RWPE2 (cell line): ENCODE data around the gene ACBD5.
"Not testable (repeated sequence)": the region's sequence is repeated elsewhere in the genome, so short reads cannot be mapped to it uniquely, and the experiment has no call there.

Experiments used
- ATAC-seq: fragments of 200-7000 bp; cut with Tn5 transposase; 3 replicates; pipeline ENCODE4 v1.9.1; 2021; ENCODE audit warnings: low read depth
- DNase-seq: peaks from one replicate; pipeline ENCODE4 v3.0.0-alpha.2; 2020; ENCODE audit warnings: low spot score
- H3K27ac ChIP-seq: fragments of 450-650 bp; 2 replicates; pipeline ENCODE4 v1.5.1; 2017; ENCODE audit warnings: mild to moderate bottlenecking; ENCODE audit not compliant: poor library complexity, severe bottlenecking
- H3K27me3 ChIP-seq: fragments of 250-450 bp; sonication (Bioruptor Pico); 2 replicates; pipeline ENCODE4 v1.5.1; 2021; ENCODE audit warnings: mild to moderate bottlenecking, moderate library complexity; ENCODE audit not compliant: insufficient read depth, poor library complexity, severe bottlenecking
- H3K36me3 ChIP-seq: fragments of 250-450 bp; sonication (Bioruptor Pico); 2 replicates; pipeline ENCODE4 v1.5.1; 2020; ENCODE audit warnings: low read depth, mild to moderate bottlenecking, moderate library complexity
- H3K4me1 ChIP-seq: fragments of 250-450 bp; sonication (Bioruptor Pico); 2 replicates; pipeline ENCODE4 v1.5.1; 2021; ENCODE audit warnings: mild to moderate bottlenecking, moderate library complexity; ENCODE audit not compliant: insufficient read depth, poor library complexity, severe bottlenecking
- H3K4me3 ChIP-seq: fragments of 250-450 bp; sonication (Bioruptor Pico); 2 replicates; pipeline ENCODE4 v1.5.1; 2021; ENCODE audit warnings: mild to moderate bottlenecking, moderate library complexity; ENCODE audit not compliant: severe bottlenecking
- H3K9me3 ChIP-seq: fragments of 250-450 bp; sonication (Bioruptor Pico); 2 replicates; pipeline ENCODE4 v1.5.1; 2021; ENCODE audit warnings: mild to moderate bottlenecking, moderate library complexity; ENCODE audit not compliant: severe bottlenecking
- CTCF ChIP-seq: fragments of 450-650 bp; IDR thresholded peaks from one replicate; pipeline ENCODE4 v1.5.1; 2017; ENCODE audit warnings: mild to moderate bottlenecking, moderate library complexity; ENCODE audit not compliant: poor library complexity, severe bottlenecking

Gene ACBD5

GRCh38 chr10:27241652-27242472 is 1.3 kb upstream of the ACBD5 start:
- H3K4me1 ChIP-seq, result peaks cover 16% of the 10 kb centered on the region
- peak overlapping the region; percentile 53 for H3K4me3 ChIP-seq
- H3K9me3 ChIP-seq, result no peaks in the 10 kb centered on the region
- ATAC-seq (peak; percentile 74), DNase-seq (peak; percentile 90)
- peaks cover 8% of the 10 kb centered on the region; the same call in 1 of the 2 replicates for H3K36me3 ChIP-seq
- TF ChIP-seq CTCF, result peak; percentile 14
- H3K27ac ChIP-seq, result peak overlapping the region; percentile 85
- H3K27me3 ChIP-seq, result no peaks in the 10 kb centered on the region

GRCh38 chr10:27241010-27241651 is 534 bp upstream of the ACBD5 start:
- DNase-seq (no peak), ATAC-seq (peak; percentile 2; the same call in 2 of the 3 replicates)
- H3K9me3 ChIP-seq, result no peaks in the 10 kb centered on the region
- H3K27ac ChIP-seq, result peak overlapping the region; percentile 85
- H3K27me3 ChIP-seq, result no peaks in the 10 kb centered on the region
- no peak for TF ChIP-seq CTCF
- H3K4me3 ChIP-seq, result peak overlapping the region; percentile 53
- peaks cover 16% of the 10 kb centered on the region for H3K4me1 ChIP-seq
- H3K36me3 ChIP-seq, result peaks cover 8% of the 10 kb centered on the region; the same call in 1 of the 2 replicates

- H3K4me3 ChIP-seq, H3K27me3 ChIP-seq, DNase-seq, H3K4me1 ChIP-seq, H3K27ac ChIP-seq, ATAC-seq, H3K9me3 ChIP-seq: not testable (repeated sequence)
- H3K36me3 ChIP-seq, result peaks cover 27% of the 10 kb centered on the region
Observed at GRCh38 chr10:27237531-27237930, 3.1 kb downstream of the ACBD5 start.

- not testable (repeated sequence) for H3K4me3 ChIP-seq, DNase-seq, H3K27ac ChIP-seq, H3K4me1 ChIP-seq, H3K27me3 ChIP-seq, H3K9me3 ChIP-seq, ATAC-seq
- H3K36me3 ChIP-seq, result peaks cover 32% of the 10 kb centered on the region
Observed at GRCh38 chr10:27236589-27237128, 3.9 kb downstream of the ACBD5 start.

- Histone ChIP-seq H3K9me3 (no peaks in the 10 kb centered on the region), H3K4me3 (no peak overlapping the region), H3K4me1 (peaks cover 9% of the 10 kb centered on the region), H3K36me3 (peaks cover 39% of the 10 kb centered on the region), H3K27me3 (no peaks in the 10 kb centered on the region), H3K27ac (no peak overlapping the region)
- TF ChIP-seq CTCF, result no peak
- no peak for DNase-seq
- no peak for ATAC-seq
Observed at GRCh38 chr10:27235706-27236105, 4.9 kb downstream of the ACBD5 start.
